ENCODE data around the gene CD40LG.

The CD40LG gene

DNA sequence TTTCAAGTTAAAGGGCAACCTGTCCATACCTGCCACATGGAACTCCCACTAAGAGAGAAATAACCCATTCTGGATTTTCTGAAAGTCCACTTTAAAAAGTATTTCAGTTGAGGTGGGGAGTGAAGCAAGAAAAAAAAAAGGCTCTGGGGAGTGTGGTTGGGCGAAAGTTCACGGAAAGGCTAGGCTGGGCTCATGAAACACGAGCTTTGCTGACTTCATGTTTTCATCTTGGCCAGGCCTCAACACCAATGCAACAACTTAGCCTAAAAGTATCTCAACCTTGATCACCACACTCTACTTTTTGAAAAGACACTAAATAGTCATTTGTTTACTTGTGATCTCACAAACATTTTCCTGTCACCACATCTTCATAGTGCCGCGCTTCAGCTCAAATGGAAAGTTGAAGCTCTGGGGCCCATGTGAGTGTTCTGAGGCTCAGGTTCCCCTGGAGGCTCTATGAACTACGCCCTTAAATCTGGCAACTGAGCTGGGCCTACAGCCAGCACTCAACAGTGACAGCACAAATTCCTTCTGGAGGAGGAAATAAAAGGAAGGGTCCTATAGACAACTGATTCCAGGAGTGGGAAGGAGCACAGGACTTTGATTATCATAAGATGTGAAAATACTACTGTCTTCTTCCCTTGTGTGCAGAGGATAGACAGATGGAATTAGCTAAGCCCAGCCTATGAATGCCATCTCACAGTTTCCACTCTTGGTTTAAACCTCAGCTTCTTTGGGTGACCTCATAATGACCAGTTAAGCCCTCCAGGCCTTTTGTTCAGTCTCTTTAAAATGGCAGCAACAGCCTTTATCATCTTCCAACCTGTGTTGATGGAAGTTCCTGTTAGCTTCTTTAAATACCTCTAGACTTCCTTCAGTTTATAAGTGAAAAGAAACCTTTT lies 5.1 kb downstream of the CD40LG start:
- DNase-seq, result no peak

DNA sequence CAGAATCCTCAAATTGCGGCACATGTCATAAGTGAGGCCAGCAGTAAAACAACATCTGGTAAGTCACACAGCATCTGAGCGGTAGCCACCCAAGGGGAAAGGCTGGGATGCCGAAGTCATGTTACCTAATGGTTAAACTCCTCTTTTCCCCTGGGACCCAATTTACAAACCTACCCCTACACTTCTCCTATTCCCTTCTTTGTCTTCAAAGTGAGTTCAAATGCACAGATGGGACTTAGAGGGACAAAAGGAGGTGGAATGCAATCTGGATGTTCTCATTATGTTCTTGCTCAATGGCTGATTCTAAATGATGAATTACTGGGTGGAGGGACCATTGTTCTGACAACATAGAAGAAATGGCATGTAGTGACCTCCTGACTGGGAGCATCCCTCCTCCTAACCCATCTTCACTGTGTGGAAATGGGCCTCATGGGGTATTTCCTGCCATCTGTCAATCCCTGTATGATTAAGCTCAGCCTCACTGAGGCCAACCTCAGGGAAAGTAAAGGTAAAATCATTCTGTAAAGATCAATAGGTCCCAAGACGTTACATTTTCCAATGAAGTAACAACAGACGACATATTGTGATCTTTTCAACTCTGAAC lies 8.5 kb downstream of the CD40LG start:
- DNase-seq, result no peak

- DNase-seq, result no peak
Measured at GRCh38 chrX:136658151-136658550, 10.2 kb downstream of the CD40LG start.

- DNase-seq, result no peak
Measured at GRCh38 chrX:136659174-136659573, 11.2 kb downstream of the CD40LG start.

GRCh38 chrX:136660896-136661295 lies 12.9 kb downstream of the CD40LG start:
- no peak for DNase-seq

- peak; percentile 28 to 54 for DNase-seq
Measured at GRCh38 chrX:136662104-136662503, 14.1 kb downstream of the CD40LG start.

DNA sequence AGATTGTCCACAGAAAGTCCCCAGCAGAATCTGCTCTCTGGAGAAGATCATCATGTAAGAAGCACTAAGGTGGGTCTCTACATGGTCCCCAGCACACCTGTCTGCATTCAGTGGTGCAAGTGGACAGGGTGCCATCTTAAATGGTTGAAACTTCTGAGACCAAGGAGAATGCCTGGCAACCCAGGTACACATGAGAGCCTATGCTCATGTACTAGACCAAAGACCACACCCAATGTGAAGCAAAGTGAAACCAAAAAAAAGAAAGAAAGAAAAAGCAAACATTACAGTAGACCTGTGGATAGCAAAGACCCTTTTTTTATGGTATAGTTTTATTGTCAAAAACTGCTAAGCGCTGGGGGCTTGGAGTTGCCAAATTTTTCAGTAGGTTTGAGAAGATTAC lies 15.0 kb downstream of the CD40LG start:
- DNase-seq, result no peak

GRCh38 chrX:136665258-136665900 lies 17.4 kb downstream of the CD40LG start:
- no peak for DNase-seq

GRCh38 chrX:136666088-136666487 lies 18.1 kb downstream of the CD40LG start:
- no peak for DNase-seq

DNA sequence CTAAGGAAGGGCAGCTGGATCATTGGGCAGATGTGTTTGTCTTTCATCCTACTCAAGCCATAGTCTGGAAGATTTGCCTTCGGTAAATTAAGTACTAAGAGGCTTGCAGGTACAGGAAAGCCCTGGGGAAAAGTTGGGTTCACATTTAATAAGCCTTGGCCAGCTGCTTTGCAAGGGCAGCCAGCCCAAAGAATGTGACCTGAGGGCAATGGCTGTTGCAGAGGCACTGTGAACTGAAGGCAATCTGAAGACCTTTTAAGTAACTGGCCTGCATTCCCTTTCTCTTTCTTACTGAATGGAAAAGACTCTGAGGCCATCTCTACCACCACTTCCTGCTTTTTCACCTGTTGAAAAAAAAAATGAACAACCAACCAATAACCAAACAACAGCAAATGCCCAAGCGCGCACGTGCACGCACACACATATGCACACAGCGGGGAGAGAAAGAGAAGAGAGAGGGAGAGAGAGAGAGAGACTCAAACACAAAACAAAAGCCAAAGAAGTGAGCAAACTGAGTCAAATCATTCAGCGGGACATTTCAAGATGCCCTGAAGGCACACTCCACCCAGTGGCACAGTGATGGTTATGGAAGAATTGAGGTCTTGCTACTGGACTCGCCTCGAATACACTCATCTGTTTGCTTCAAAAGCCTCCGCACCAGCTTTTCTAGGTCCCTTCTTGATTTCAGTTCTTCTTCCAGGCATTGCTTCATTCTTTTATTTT lies 19.6 kb downstream of the CD40LG start:
- no peak for DNase-seq

GRCh38 chrX:136671006-136671610 lies 23.1 kb downstream of the CD40LG start:
- DNase-seq, result no peak

DNA sequence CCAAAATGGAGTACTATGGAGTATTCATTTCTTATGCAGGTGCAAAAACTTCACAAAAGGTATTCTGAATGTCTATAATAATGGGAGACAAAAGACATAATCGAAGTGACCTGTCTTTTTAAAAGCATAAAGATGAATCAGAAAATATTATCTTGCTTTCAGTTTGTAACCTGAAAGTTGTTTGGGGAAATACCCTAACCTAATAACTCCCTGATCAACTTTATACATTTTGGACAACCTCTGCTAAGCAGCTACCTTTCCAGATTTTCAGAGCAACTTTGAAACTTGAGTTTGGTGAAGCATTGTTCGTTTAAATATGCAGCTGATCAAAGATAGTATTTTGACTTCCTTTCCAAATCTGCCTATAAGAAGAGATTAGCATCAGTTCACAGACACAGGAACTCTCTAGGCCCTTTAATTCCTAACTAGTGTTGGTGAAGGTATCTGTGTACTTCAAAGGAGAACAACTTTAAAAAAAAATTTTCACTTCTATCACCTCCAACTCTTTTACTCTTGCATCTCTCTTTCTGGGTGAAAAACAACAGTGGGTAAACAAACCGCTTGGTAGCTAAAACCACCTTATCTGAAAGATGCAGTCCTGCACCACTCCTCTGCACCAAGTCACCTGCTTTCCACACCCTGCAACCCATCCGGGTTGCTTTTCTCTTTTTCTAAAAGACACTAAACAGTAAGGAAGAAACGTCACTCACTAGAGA lies 26.5 kb downstream of the CD40LG start:
- DNase-seq, result peak; percentile 20 to 54

GRCh38 chrX:136679531-136679930 lies 31.6 kb downstream of the CD40LG start:
- no peak for DNase-seq

DNA sequence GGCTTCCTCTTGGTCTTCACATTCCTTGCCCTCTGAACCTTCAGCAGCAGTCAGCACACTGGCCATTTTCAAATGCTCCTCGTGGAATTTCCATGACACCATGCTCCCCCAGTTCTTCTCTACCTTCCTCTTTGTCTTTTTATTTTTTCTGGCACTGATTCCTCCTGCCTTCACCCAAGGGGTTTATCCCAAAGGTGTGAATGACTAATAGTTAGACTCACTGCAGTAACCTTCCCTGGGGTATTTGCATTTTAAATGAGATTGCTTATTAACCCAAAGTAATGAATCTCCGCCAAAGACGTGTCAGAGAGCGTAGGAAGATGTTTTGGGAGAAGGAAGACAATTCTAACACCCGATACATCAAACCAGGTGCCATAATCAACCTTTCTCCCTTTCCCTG lies 36.2 kb downstream of the CD40LG start:
- DNase-seq, result no peak

GRCh38 chrX:136687457-136687856 lies 39.5 kb downstream of the CD40LG start:
- DNase-seq, result peak in 1 of 2 donors; percentile 38

DNA sequence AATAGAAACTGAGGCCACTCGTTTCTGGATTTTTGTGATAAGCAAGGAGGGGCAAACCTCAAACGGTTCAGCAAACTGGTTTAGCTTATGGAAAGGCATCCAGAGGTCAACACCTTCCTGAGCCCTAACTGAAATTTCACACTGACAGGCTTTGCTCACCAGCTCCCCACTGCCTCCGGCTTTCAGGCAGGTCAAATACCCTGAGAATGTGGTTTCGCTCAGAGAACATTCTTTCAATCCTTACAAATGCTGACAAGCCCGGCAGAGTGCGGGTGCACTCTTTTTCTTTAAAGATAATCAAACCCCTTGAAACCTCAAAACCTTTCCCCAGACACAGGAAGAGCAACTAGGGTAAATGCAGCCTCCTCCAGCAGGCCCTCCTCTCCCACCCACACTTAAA lies 41.5 kb downstream of the CD40LG start:
- peak in 1 of 2 donors; percentile 35 for DNase-seq

- DNase-seq, result peak in 1 of 2 donors; percentile 44
Measured at GRCh38 chrX:136691028-136691809, 43.3 kb downstream of the CD40LG start.

- no peak for DNase-seq
Measured at GRCh38 chrX:136692271-136692670, 44.3 kb downstream of the CD40LG start.

DNA sequence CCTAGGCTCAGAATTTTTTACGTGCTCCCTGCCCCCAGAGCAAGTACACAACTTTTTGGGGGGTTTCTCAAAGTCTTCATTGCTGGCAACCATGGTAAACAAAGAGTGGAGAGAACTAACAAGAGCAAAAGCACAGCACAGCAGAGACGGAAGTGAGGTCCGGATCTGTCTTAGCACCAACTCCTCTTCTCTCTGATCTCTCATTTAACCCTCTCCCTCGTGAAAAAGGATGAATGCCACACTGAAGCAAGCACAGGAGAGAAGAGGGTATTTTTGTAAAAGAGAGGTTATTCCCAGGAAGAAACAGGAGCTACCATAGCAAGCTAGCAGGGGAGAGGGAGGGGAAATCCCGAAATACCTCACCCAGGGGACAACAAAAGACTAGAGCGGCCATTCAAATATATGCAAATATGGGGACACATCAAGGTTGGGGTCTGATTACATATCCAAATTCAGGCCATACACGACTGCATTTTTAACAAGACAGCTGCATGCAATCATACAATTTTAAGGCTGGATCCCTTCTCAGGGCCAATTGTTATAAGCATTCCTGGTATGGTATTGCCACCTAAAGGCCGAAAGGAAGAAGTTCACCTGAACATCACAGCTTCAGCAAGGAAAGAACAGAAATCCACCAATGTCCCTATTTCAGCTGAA lies 46.6 kb downstream of the CD40LG start:
- DNase-seq, result peak; percentile 42 to 70

DNA sequence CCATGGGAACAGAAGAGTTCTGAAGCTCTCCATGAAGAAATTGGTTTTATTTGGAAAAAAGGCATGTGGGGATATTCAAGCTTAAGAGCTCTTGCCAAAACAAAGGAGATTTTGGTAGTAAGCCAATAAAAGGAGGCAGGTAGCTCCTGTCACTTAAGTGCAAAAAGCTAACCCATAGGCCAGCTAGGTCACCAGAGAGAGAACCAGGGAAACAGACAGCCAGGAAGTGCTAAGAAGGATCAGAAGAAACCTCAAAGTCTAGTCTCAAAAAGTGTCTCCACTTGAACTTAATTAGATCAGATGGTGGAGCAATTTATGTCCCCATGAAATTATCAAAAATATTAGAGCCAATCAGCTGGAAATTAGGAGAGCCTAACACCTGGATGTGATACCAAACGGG lies 49.2 kb downstream of the CD40LG start:
- DNase-seq, result no peak

DNA sequence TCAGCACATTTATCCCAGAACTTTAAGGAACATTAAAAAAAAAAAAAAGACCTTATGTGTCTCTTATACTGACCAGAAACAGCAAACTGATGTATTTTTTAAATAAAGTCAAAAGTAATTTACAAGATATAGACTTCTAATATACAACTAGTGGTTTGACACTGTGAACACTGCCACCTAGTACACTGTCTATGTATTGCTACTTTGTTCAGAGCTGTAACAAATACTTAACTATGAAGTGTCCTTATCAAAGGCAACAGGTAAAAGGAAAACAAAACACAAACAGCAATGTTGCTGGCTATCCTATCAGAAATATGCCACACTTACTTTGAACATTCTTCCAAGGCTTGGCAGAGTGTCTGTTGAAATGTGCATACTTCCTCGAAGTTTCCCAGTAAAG lies 60.4 kb downstream of the CD40LG start:
- DNase-seq, result no peak
